B cell (primary cell): ENCODE results near the gene HTR3A. TPM values are rescaled to one million over a fixed set of nuclear protein-coding genes. Genes with fewer than 3 reads are reported as not detected.

Experiments used
- ATAC-seq: fragments of 200-7000 bp; cut with Tn5 transposase; one replicate; pipeline ENCODE4 v1.10.0; 2021; ENCODE audit warnings: low read depth, mild to moderate bottlenecking, moderate number of reproducible peaks, moderate library complexity
- CTCF ChIA-PET: fragments of 350-600 bp; sonication (Branson Sonifier 250); formaldehyde crosslinking; loops from one replicate; lab custom pipeline; 2021; ENCODE audit warnings: antibody characterized with exemption, inconsistent platforms; lab: Charles Lee
- POLR2A ChIA-PET: fragments of 350-600 bp; sonication (Branson Sonifier 250); formaldehyde crosslinking; loops from one replicate; lab custom pipeline; 2021; ENCODE audit warnings: antibody characterized with exemption; lab: Charles Lee
- DNase-seq: peaks from one replicate; pipeline ENCODE4 v3.0.0; 2013
- H2AFZ ChIP-seq: 2 replicates; pipeline ENCODE4 v1.6.1; 2012; ENCODE audit warnings: mild to moderate bottlenecking, low read depth, low read length; ENCODE audit not compliant: insufficient read depth, poor library complexity, severe bottlenecking
- H3K27ac ChIP-seq, 2 donors: 1 replicate in 1 of 2; 2 replicates in 1 of 2; pipeline ENCODE4 v1.5.1; 2012 to 2013; ENCODE audit warnings: low read length in 2 of 2, mild to moderate bottlenecking in 2 of 2, moderate library complexity in 1 of 2
- H3K27me3 ChIP-seq, 4 experiments: fragments of 200-600 bp in 1 of 4; sonication (generic) in 1 of 4; replicated peaks in 1 of 4; 1 replicate in 2 of 4; 2 replicates in 2 of 4; pipeline versions ENCODE4 v1.6.1 to v1.7.0; 2013 to 2016; ENCODE audit warnings: low read length in 3 of 4, mild to moderate bottlenecking in 2 of 4, mixed read lengths in 1 of 4, moderate library complexity in 1 of 4; ENCODE audit not compliant: insufficient read depth in 4 of 4, control insufficient read depth in 3 of 4; ENCODE audit errors: control extremely low read depth in 1 of 4
- H3K36me3 ChIP-seq, 2 experiments: replicated peaks in 1 of 2; 1 replicate in 1 of 2; 2 replicates in 1 of 2; pipeline versions ENCODE4 v1.6.1 to v1.7.1; 2013; ENCODE audit warnings: low read length in 1 of 2; ENCODE audit not compliant: insufficient read depth in 2 of 2, control insufficient read depth in 1 of 2; ENCODE audit errors: control extremely low read depth in 1 of 2, extremely low read depth in 1 of 2
- H3K4me1 ChIP-seq, 2 donors: fragments of 200-600 bp in 1 of 2; sonication (generic) in 1 of 2; 1 replicate in 1 of 2; 2 replicates in 1 of 2; pipeline versions ENCODE4 v1.5.1 to v1.6.1; 2013 to 2017; ENCODE audit warnings: low read length in 2 of 2; ENCODE audit not compliant: control insufficient read depth in 2 of 2, insufficient read depth in 2 of 2
- H3K4me2 ChIP-seq: replicated peaks from 2 replicates; pipeline ENCODE3; 2012; ENCODE audit warnings: mild to moderate bottlenecking, low read depth, low read length; ENCODE audit not compliant: poor library complexity, severe bottlenecking
- H3K4me3 ChIP-seq, 5 experiments: fragments of 200-600 bp in 1 of 5; sonication (generic) in 1 of 5; 1 replicate in 3 of 5; 2 replicates in 2 of 5; pipeline versions ENCODE4 v1.5.1 to v1.7.0; 2011 to 2016; ENCODE audit warnings: low read length in 4 of 5, mild to moderate bottlenecking in 4 of 5, low read depth in 2 of 5, control low read depth in 1 of 5, moderate library complexity in 1 of 5; ENCODE audit not compliant: insufficient read depth in 1 of 5; ENCODE audit errors: control extremely low read depth in 1 of 5, extremely low read depth in 1 of 5
- H3K79me2 ChIP-seq: fragments of 200-600 bp; sonication (generic); one replicate; pipeline ENCODE4 v1.6.0; 2016; ENCODE audit warnings: low read length; ENCODE audit not compliant: control insufficient read depth, insufficient read depth
- H3K9ac ChIP-seq: fragments of 200-600 bp; sonication (generic); 2 replicates; pipeline ENCODE4 v1.6.1; 2017; ENCODE audit warnings: mild to moderate bottlenecking, low read length, moderate library complexity
- H3K9me3 ChIP-seq, 3 donors: one replicate each; pipeline versions ENCODE4 v1.6.1 to v1.7.1; 2013; ENCODE audit warnings: low read length in 2 of 3; ENCODE audit not compliant: control insufficient read depth in 2 of 3, insufficient read depth in 1 of 3; ENCODE audit errors: control extremely low read depth in 1 of 3
- H4K20me1 ChIP-seq: 2 replicates; pipeline ENCODE4 v1.6.0; 2012; ENCODE audit warnings: mild to moderate bottlenecking, low read length; ENCODE audit not compliant: insufficient read depth, control insufficient read depth, poor library complexity, severe bottlenecking
- H3K27ac Mint-ChIP-seq: one replicate; pipeline ENCODE4 v1.8.0; 2021; ENCODE audit warnings: mixed read lengths
- H3K27me3 Mint-ChIP-seq: one replicate; pipeline ENCODE4 v1.8.0; 2021; ENCODE audit warnings: mixed read lengths
- H3K4me1 Mint-ChIP-seq: one replicate; pipeline ENCODE4 v1.8.0; 2021; ENCODE audit warnings: mixed read lengths
- H3K4me3 Mint-ChIP-seq: one replicate; pipeline ENCODE4 v1.8.0; 2021; ENCODE audit warnings: mixed read lengths
- H3K9me3 Mint-ChIP-seq: one replicate; pipeline ENCODE4 v1.8.0; 2022; ENCODE audit warnings: mixed read lengths; ENCODE audit not compliant: insufficient read depth
- EZH2 ChIP-seq: IDR thresholded peaks from 2 replicates; pipeline ENCODE4 v1.6.1; 2012; ENCODE audit warnings: borderline replicate concordance, low read depth, mild to moderate bottlenecking, moderate library complexity, low read length; ENCODE audit not compliant: insufficient read depth, poor library complexity, severe bottlenecking
- WGBS: methylation state at CpG from one replicate; pipeline ENCODE4 v1.1.5; 2013; ENCODE audit warnings: missing lambda C conversion rate; ENCODE audit not compliant: insufficient coverage; 5-methylcytosine and 5-hydroxymethylcytosine counted together
- intact Hi-C: fragments of 100-400 bp; cut with micrococcal nuclease; formaldehyde crosslinking; loops from one replicate; pipeline ENCODE4 v1.10.0; 2022
- polyA plus RNA-seq: library from polyadenylated mRNA; depleted of rRNA; stranded (reverse); fragments of >200 nt; gene quantifications from 2 replicates; pipeline ENCODE4 v1.2.3, GENCODE V29; 2012
- total RNA-seq, 2 donors: library from RNA; stranded (reverse); fragments of 120-200 nt in 1 of 2; gene quantifications; 1 replicate in 1 of 2; 2 replicates in 1 of 2; pipeline versions ENCODE4 v1.2.3 to v1.2.4, GENCODE V29; 2013 to 2022
- TF ChIP-seq, protein P1 (sequence below): fragments of 200-600 bp; IDR thresholded peaks from one replicate; pipeline ENCODE4 v1.8.0; 2022; ENCODE audit warnings: antibody characterized with exemption, mild to moderate bottlenecking

The HTR3A gene
- total and polyA plus RNA-seq, 2 donors (not counting 1 experiment from before 2014, with no cell fraction given): 8.1 to 16.1 TPM

- peaks cover 0 to 4% (median 2%) of the 10 kb centered on the region in 4 experiments for H3K27me3 ChIP-seq
- H3K4me1 Mint-ChIP-seq: peaks cover 20% of the 10 kb centered on the region
- no peak overlapping the region for H3K27ac ChIP-seq
- no peak overlapping the region for H3K4me3 Mint-ChIP-seq
- H3K4me3 ChIP-seq: no peak overlapping the region
- H3K36me3 ChIP-seq: no peaks in the 10 kb centered on the region
- H3K27ac Mint-ChIP-seq: no peak overlapping the region
- ChIA-PET CTCF (interaction anchor here (1.2 kb wide), 1 partner anchor 56 kb away, joined by 3 read pairs; no protein-coding TSS in a partner anchor), POLR2A (interaction anchor here (0.5 kb wide), 1 partner anchor 148 kb away, joined by 3 read pairs; no protein-coding TSS in a partner anchor)
- no peaks in the 10 kb centered on the region for H4K20me1 ChIP-seq
- peaks cover 11% of the 10 kb centered on the region for H3K27me3 Mint-ChIP-seq
- 100% methylated on average over 1 of the region's 5 CpGs for WGBS
- H3K79me2 ChIP-seq: no peaks in the 10 kb centered on the region
- ATAC-seq (no peak), DNase-seq (no peak)
- H3K4me1 ChIP-seq: peaks cover 19% of the 10 kb centered on the region in 2 donors
- no peak overlapping the region for H3K9ac ChIP-seq
- TF ChIP-seq, protein P1, sequence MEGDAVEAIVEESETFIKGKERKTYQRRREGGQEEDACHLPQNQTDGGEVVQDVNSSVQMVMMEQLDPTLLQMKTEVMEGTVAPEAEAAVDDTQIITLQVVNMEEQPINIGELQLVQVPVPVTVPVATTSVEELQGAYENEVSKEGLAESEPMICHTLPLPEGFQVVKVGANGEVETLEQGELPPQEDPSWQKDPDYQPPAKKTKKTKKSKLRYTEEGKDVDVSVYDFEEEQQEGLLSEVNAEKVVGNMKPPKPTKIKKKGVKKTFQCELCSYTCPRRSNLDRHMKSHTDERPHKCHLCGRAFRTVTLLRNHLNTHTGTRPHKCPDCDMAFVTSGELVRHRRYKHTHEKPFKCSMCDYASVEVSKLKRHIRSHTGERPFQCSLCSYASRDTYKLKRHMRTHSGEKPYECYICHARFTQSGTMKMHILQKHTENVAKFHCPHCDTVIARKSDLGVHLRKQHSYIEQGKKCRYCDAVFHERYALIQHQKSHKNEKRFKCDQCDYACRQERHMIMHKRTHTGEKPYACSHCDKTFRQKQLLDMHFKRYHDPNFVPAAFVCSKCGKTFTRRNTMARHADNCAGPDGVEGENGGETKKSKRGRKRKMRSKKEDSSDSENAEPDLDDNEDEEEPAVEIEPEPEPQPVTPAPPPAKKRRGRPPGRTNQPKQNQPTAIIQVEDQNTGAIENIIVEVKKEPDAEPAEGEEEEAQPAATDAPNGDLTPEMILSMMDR: no peak
- TF ChIP-seq EZH2: no peak
- no peaks in the 10 kb centered on the region for H3K9me3 Mint-ChIP-seq
- no peak overlapping the region for H2AFZ ChIP-seq
- H3K4me2 ChIP-seq: no peak overlapping the region
- intact Hi-C loops: no loop called here
- no peaks in the 10 kb centered on the region for H3K9me3 ChIP-seq
Observed at GRCh38 chr11:113951537-113951936, 23.4 kb upstream of the HTR3A start.

DNA sequence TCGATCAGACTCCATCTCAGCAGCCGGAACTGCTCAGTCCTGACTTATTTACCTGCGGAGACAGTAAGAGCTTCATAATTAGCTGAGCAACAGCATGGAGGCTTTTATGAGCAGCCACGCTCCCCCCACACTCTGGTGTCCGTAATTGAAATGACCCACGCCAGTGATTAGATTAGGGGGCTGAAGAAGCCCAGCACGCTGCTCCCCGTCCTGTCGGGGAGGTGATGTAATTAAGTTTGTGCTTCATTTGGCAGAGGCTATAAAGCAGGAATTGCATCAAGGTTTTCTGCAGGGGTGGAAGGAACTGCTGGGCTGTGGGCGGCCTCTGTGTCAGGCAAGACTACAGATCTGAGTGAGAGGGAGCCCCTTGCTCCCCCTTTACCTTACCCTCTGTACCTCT lies 22.8 kb upstream of the HTR3A start:
- ChIA-PET POLR2A (interaction anchor here (0.5 kb wide), 1 partner anchor 147 kb away, joined by 3 read pairs; no protein-coding TSS in a partner anchor), CTCF (interaction anchor here (1.0 to 1.2 kb wide), 2 partner anchors 12 to 56 kb away, joined by 3 to 4 read pairs; no protein-coding TSS in a partner anchor)
- ATAC-seq (no peak), DNase-seq (no peak)
- Mint-ChIP-seq H3K4me3 (no peak overlapping the region), H3K9me3 (no peaks in the 10 kb centered on the region), H3K27ac (no peak overlapping the region), H3K27me3 (peaks cover 11% of the 10 kb centered on the region), H3K4me1 (peaks cover 15% of the 10 kb centered on the region)
- Histone ChIP-seq H4K20me1 (no peaks in the 10 kb centered on the region), H3K4me3 (no peak overlapping the region), H3K4me2 (no peak overlapping the region), H3K4me1 (peaks cover 13 to 14% of the 10 kb centered on the region in 2 donors), H3K79me2 (no peaks in the 10 kb centered on the region), H3K36me3 (no peaks in the 10 kb centered on the region), H3K9ac (no peak overlapping the region), H3K27ac (no peak overlapping the region), H3K9me3 (no peaks in the 10 kb centered on the region), H3K27me3 (peaks cover 0 to 4% (median 2%) of the 10 kb centered on the region in 4 experiments), H2AFZ (no peak overlapping the region)
- TF ChIP-seq, protein P1: no peak
- TF ChIP-seq EZH2: no peak
- WGBS: 92% methylated on average over 7 of the region's 10 CpGs
- intact Hi-C loops: no loop called here
